ENCODE data around the gene OR2AG2. TPM values are rescaled to one million over a fixed set of nuclear protein-coding genes. Genes with fewer than 3 reads are reported as not detected.

The OR2AG2 gene
- not detected in 2 replicates for polyA plus RNA-seq
- polyA minus RNA-seq, result 0.73 and 0.81 TPM in 2 replicates

GRCh38 chr11:6771926-6772893 is at the start of gene OR2AG2:
Gene OR2AG2, minus strand, starts transcription at chr11:6771976. Its CDS starts 3,019 bp downstream, at chr11:6768957.
- no peaks in the 10 kb centered on the region for H3K27me3 ChIP-seq (ENCODE audit: insufficient read depth, low read depth, low read length)
- no peaks in the 10 kb centered on the region for H3F3A ChIP-seq (ENCODE audit: insufficient read depth, low read length, poor library complexity, severe bottlenecking)
- H3K9ac ChIP-seq (ENCODE audit: low read length), result no peak within 1 kb of the TSS
- no peak within 1 kb of the TSS for H3K4me3 ChIP-seq (ENCODE audit: low read length)
- no peaks in the 10 kb centered on the region for H3K9me3 ChIP-seq (ENCODE audit: low read length)
- TF ChIP-seq EP300 (conservative IDR thresholded peaks at IDR 0.05; ENCODE audit: poor library complexity, severe bottlenecking), result no peak
- TF ChIP-seq RAD21 (conservative IDR thresholded peaks at IDR 0.05), result no peak
- no peaks in the 10 kb centered on the region for H3K36me3 ChIP-seq (ENCODE audit: insufficient read depth, low read length)
- no peaks in the 10 kb centered on the region for H3K9me2 ChIP-seq (ENCODE audit: insufficient read depth, low read length)
- H3K4me2 ChIP-seq (ENCODE audit: low read length), result no peak within 1 kb of the TSS
- H2AFZ ChIP-seq (ENCODE audit: low read depth, low read length), result no peak within 1 kb of the TSS
- H3K27ac ChIP-seq (ENCODE audit: low read length), result no peak within 1 kb of the TSS
- no peaks in the 10 kb centered on the region for H4K20me1 ChIP-seq (ENCODE audit: insufficient read depth)
- H3K79me2 ChIP-seq (replicated peaks; ENCODE audit: insufficient read depth, low read length), result no peaks in the 10 kb centered on the region

- Histone ChIP-seq H3K4me2 (ENCODE audit: low read length) (no peak overlapping the region), H2AFZ (ENCODE audit: low read depth, low read length) (no peak overlapping the region), H3K9me3 (ENCODE audit: low read length) (peaks cover 5% of the 10 kb centered on the region), H3K27ac (ENCODE audit: low read length) (no peak overlapping the region), H4K20me1 (ENCODE audit: insufficient read depth) (no peaks in the 10 kb centered on the region), H3F3A (ENCODE audit: insufficient read depth, low read length, poor library complexity, severe bottlenecking) (no peaks in the 10 kb centered on the region), H3K36me3 (ENCODE audit: insufficient read depth, low read length) (no peaks in the 10 kb centered on the region), H3K27me3 (ENCODE audit: insufficient read depth, low read depth, low read length) (no peaks in the 10 kb centered on the region), H3K4me3 (ENCODE audit: low read length) (no peak overlapping the region), H3K79me2 (replicated peaks; ENCODE audit: insufficient read depth, low read length) (no peaks in the 10 kb centered on the region), H3K9me2 (ENCODE audit: insufficient read depth, low read length) (no peaks in the 10 kb centered on the region), H3K9ac (ENCODE audit: low read length) (no peak overlapping the region)
- TF ChIP-seq EZH2 (IDR thresholded peaks at IDR 0.05; ENCODE audit: borderline replicate concordance, insufficient read depth, low read length, poor library complexity, severe bottlenecking), result no peak
- TF ChIP-seq TAF1 (IDR thresholded peaks at IDR 0.05; ENCODE audit: low read depth), result no peak
- no peak for TF ChIP-seq POLR2AphosphoS5 (IDR thresholded peaks at IDR 0.05)
- TF ChIP-seq REST (IDR thresholded peaks at IDR 0.05; ENCODE audit: borderline replicate concordance), result no peak
- TF ChIP-seq CTCF (IDR thresholded peaks at IDR 0.05; ENCODE audit: poor library complexity, severe bottlenecking), result no peak
- no peak for TF ChIP-seq SMC3 (conservative IDR thresholded peaks at IDR 0.05; ENCODE audit: poor library complexity)
- TF ChIP-seq RAD21 (conservative IDR thresholded peaks at IDR 0.05), result no peak
- TF ChIP-seq EP300 (conservative IDR thresholded peaks at IDR 0.05; ENCODE audit: poor library complexity, severe bottlenecking), result no peak
- no peak for TF ChIP-seq MXI1 (conservative IDR thresholded peaks at IDR 0.05; ENCODE audit: poor library complexity, severe bottlenecking)
These were observed 47.2 kb upstream of the OR2AG2 start for GRCh38 chr11:6818967-6819366.

All from neural cell (in vitro differentiated cells).